HG02885 (cell line): ENCODE measurements around the gene OR5M10.
"Not testable (repeated sequence)": the region's sequence is repeated elsewhere in the genome, so short reads cannot be mapped to it uniquely, and the experiment has no call there.

Experiments
- ATAC-seq: cut with Tn5 transposase; IDR thresholded peaks from one replicate; pipeline ENCODE4 v1.9.1; 2021; ENCODE audit warnings: mild to moderate bottlenecking; ENCODE audit not compliant: unreplicated experiment, poor library complexity

The OR5M10 gene

DNA sequence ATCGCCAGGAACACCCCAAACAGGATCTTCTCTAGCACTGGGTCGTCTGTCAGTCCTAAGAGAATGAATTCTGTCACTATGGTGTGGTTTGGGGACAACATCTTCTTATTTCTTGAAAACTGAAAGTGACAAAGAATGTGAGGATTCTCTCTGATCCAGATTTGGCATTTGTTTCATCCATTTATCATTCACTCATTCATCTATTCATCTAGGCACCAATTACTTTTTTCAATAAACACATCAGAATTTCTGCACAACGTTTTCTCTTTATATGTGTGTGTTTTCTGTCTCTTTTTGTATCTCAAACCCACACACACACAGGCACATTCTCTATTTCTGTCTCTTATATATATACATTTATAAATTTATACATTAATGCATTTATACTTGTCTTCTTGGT, at the start of gene OR5M10:
Gene OR5M10, minus strand, starts transcription at position 101 of the 400 bp plus-strand sequence. Its CDS starts 0 bp downstream, at position 101.
- no peak for ATAC-seq

DNA sequence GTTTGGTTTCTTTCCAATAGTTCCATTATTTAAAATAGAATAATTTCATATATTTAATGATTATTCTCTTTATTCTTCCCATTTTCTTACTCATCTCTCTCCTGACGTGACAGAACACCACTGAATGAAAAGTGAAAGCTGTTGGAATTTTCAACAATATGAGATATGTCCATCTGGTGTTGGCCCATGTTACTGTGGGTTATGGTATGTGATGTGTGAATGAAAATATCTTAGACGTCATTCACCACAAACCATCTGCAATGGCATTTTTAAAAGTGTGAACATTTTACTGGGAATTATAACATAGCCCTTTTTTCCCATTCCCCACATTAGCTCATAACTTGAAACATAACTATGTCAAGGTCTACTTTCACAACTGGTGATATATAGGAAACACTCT, 48.4 kb upstream of the OR5M10 start:
- ATAC-seq, result no peak

DNA sequence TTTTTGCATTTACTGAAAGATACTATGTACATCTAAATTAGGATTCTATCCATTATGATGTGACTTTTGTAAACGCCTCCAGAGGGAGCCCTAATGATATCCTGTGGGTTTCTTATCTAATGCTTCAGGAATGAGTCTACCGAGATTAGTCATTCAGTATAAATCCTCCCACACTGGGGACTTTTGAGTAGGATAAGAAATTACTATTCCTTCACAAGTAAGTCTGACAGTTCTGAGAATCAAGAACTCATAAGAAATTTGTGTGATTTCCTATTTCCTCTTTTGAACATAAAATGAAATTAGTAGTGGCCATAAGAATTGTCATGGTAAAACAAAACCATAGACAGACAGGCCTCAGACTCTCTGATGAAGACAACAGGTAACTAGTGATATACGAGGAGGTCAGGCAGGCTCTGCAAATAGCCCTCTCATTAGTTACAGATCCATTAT, 47.2 kb upstream of the OR5M10 start:
- peak; percentile 46 for ATAC-seq

DNA sequence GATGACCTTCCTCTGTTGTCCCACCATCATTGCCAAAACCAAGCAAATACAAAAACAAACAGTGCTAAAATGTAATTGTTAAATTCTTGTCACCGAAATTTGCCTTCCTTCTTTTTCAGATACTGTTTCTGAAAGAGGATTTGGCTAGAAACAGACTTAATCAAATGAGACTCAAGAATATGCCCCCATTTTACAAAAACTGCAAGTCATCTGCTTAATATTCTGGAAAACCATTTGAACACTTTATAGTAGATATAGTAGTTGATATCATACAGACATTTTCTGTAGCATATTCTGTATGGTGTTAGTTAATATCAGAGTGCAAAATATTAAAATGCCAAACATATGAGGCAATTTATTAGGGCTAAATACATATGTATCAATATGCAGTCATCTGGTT, 33.7 kb upstream of the OR5M10 start:
- ATAC-seq, result no peak

DNA sequence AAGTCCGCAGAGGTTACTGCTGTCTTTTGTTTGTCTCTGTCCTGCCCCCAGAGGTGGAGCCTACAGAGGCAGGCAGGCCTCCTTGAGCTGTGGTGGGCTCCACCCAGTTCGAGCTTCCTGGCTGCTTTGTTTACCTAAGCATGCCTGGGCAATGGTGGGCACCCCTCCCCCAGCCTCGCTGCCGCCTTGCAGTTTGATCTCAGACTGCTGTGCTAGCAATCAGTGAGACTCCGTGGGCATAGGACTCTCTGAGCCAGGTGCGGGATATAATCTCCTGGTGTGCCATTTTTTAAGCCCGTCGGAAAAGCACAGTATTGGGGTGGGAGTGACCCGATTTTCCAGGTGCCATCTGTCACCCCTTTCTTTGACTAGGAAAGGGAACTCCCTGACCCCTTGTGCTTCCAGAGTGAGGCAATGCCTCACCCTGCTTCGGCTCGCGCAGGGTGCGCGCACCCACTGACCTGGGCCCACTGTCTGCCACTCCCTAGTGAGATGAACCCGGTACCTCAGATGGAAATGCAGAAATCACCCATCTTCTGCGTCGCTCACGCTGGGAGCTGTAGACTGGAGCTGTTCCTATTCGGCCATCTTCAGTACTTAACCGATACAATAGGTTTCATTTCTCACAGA, 14.7 kb upstream of the OR5M10 start:
- not testable (repeated sequence) for ATAC-seq

DNA sequence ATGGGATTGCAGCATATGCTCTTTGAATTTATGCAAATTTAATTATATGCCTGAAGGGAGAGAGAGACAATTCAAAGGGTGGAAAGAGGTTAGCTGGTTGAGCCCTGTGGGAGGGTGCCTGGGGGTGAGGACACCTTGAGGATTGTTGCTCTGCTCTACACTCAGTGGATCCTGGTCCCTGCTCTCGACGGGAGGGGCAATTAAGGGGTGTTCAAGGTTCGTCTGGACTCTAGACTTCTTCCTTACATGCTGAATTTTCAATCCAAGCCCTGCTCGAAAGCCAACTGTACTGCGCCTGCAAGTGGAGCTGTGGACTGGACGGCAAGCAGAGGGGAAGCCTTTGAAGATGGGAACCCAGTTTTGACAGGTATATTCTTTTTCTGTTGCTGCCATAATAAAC, 18.9 kb downstream of the OR5M10 start:
- ATAC-seq, result no peak

DNA sequence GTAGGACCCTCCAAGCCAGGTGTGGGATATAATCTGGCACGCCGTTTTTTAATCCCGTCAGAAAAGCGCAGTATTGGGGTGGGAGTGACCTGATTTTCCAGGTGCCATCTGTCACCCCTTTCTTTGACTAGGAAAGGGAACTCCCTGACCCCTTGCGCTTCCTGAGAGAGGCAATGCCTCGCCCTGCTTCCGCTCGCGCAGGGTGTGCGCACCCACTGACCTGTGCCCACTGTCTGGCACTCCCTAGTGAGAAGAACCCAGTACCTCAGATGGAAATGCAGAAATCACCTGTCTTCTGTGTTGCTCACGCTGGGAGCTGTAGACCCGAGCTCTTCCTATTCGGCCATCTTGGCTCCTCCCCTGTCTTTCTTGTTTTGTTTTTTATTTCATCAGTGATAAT, 22.8 kb downstream of the OR5M10 start:
- not testable (repeated sequence) for ATAC-seq

DNA sequence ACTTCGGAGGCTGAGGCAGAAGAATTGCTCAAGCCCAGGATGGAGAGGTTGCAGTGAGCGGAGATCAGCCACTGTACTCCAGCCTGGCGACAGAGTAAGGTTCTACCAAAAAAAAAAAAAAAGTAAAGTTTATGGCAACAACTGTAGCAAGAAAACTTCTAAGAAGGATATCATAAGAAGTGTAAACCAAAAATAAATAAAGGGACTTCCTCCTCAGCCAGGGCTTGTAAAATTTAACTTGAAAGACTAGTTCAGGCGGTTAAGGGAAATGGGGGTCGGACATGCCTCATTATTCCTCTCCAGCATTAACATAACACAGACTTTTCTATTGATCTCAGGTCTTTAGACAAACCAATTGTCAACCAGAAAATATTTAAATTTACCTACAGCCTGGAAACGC, 32.0 kb downstream of the OR5M10 start:
- no peak for ATAC-seq

DNA sequence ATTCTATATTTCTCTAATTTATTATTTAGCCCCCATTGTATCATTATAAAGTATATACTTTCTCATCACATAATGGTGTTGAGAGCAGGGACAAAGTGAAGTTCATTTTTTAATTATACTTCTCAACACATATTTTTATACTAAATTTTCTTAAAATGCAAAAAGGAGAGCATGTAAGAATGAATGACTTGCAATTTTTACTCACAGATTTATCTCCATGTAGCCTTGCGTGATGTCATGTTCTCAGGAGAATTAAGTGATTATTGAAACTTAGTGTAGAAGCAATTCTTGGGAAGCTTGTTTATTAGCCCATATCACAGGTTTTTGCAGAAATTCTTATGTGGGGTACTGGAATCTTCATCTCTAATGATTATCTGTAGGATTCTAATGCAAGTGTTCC, 33.8 kb downstream of the OR5M10 start:
- no peak for ATAC-seq

DNA sequence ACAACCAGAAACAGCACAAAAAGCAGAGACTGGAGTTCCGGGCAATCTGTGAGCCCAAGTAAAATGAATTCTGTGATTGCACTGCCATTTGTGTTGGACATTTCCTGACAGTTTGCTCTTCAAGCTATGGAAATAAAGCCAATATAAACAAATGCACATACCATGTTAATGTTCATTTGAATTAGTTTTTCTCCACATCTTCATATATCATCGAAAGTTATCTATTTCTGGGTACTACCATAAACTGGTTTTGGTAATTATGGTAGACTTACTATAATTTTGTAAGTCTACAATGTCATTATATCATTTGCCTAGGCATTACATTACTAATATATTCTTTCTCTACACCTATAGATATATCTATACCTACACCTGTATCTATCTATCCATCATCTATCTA, 34.4 kb downstream of the OR5M10 start, which contains the start of gene OR5M11:
Gene OR5M11, minus strand, starts transcription at position 101 of the 400 bp plus-strand sequence. Its CDS starts 0 bp downstream, at position 101.
- no peak for ATAC-seq

DNA sequence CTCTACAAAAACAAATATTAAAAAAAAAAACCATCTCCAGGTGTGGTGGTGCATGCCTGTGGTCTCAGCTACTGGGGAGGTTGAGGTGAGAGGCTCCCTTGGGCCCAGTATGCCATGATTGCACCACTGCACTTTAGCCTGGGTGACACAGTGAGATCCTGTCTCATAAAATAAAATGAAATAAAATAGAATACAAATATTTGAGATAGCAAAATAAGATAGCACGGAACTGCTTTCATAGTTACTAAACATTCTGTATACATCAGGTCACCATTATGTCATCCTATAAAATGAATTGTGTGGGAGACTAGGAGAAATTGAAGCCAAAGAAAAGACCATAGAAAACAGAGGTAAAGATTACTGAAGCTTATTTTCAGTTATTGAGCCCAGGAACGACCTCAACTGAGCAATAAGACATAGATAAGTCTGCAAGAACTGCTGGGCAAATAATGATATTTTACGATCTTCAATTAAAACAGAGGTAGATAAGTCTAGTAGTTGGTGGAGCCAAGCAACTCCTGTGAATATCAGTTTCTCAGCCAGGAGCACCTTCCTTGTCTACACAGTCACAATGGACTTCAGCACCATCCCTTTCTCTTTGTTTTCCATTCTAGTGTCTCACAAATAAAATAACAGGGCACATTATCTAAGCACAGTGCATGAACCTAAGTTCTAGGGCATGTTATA, 44.3 kb downstream of the OR5M10 start:
- no peak for ATAC-seq

DNA sequence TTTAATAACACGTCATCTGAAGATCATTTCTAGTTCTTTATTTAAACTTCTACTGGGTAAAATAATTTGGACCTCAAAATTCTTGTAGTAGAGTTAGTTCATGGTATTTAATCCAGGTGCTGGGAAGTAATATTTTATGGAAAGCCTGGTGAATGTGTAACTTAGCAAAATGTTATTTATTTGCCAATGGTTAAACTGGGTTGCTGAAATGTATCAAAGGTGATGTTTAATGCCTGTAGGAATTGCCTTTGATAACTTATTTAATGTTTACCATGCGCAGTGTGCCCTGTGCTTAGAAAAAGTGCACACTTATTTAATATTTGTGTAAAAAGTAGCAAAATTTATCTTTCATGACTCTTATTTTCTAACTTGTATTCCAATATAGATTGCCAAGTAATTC, 45.7 kb downstream of the OR5M10 start:
- no peak for ATAC-seq
